Neural progenitor cell (in vitro differentiated cells): Measurements from ENCODE around the gene TPM3. TPM values are rescaled to one million over a fixed set of nuclear protein-coding genes. Genes with fewer than 3 reads are reported as not detected.
"Not testable (repeated sequence)": the region's sequence is repeated elsewhere in the genome, so short reads cannot be mapped to it uniquely, and the experiment has no call there.

ENCODE experiments used
- DNase-seq: peaks from one replicate; pipeline ENCODE4 v3.0.0-alpha.2; 2016; ENCODE audit warnings: low spot score
- H2AFZ ChIP-seq: fragments of 200-600 bp; sonication (generic); replicated peaks from 2 replicates; pipeline ENCODE4 v1.6.1; 2016; ENCODE audit warnings: antibody characterized with exemption
- H3F3A ChIP-seq: fragments of 200-600 bp; sonication (generic); 2 replicates; pipeline ENCODE4 v1.6.1; 2016; ENCODE audit warnings: antibody characterized with exemption, low read depth
- H3K27ac ChIP-seq: fragments of 200-600 bp; sonication (generic); 2 replicates; pipeline ENCODE4 v1.5.1; 2016; ENCODE audit warnings: mild to moderate bottlenecking
- H3K27me3 ChIP-seq: fragments of 200-600 bp; sonication (generic); 2 replicates; pipeline ENCODE4 v1.6.1; 2016; ENCODE audit warnings: mild to moderate bottlenecking, moderate library complexity
- H3K36me3 ChIP-seq: fragments of 200-600 bp; sonication (generic); 2 replicates; pipeline ENCODE4 v1.5.1; 2016
- H3K4me1 ChIP-seq: fragments of 200-600 bp; sonication (generic); 2 replicates; pipeline ENCODE4 v1.6.1; 2016; ENCODE audit warnings: mixed run types
- H3K4me2 ChIP-seq: fragments of 200-600 bp; sonication (generic); 2 replicates; pipeline ENCODE4 v1.6.1; 2016
- H3K4me3 ChIP-seq: fragments of 200-600 bp; sonication (generic); 2 replicates; pipeline ENCODE4 v1.5.1; 2016
- H3K79me2 ChIP-seq: fragments of 200-600 bp; sonication (generic); 2 replicates; pipeline ENCODE4 v1.6.1; 2016; ENCODE audit warnings: low read depth
- H3K9ac ChIP-seq: fragments of 200-600 bp; sonication (generic); 2 replicates; pipeline ENCODE4 v1.6.1; 2016
- H3K9me3 ChIP-seq: fragments of 200-600 bp; sonication (generic); 2 replicates; pipeline ENCODE4 v1.5.1; 2016; ENCODE audit warnings: low read depth
- H4K20me1 ChIP-seq: fragments of 200-600 bp; sonication (generic); 2 replicates; pipeline ENCODE4 v1.6.1; 2016; ENCODE audit warnings: low read depth
- H3K27ac Mint-ChIP-seq: 3 replicates; pipeline ENCODE4 v1.8.0; 2021; ENCODE audit warnings: mixed read lengths
- H3K27me3 Mint-ChIP-seq: 2 replicates; pipeline ENCODE4 v1.8.0; 2022; ENCODE audit warnings: low read depth, mild to moderate bottlenecking, inconsistent platforms, moderate library complexity, mixed read lengths; ENCODE audit not compliant: insufficient read depth
- H3K36me3 Mint-ChIP-seq: 3 replicates; pipeline ENCODE4 v1.8.0; 2021; ENCODE audit warnings: mixed read lengths
- H3K4me1 Mint-ChIP-seq: 3 replicates; pipeline ENCODE4 v1.8.0; 2021; ENCODE audit warnings: mixed read lengths
- H3K4me3 Mint-ChIP-seq: 3 replicates; pipeline ENCODE4 v1.8.0; 2021; ENCODE audit warnings: mild to moderate bottlenecking, moderate library complexity, mixed read lengths
- H3K9me3 Mint-ChIP-seq: 3 replicates; pipeline ENCODE4 v1.8.0; 2020; ENCODE audit warnings: mixed read lengths
- EZH2 ChIP-seq: fragments of 200-600 bp; sonication (generic); IDR thresholded peaks from 2 replicates; pipeline ENCODE4 v1.6.1; 2017; ENCODE audit warnings: antibody characterized with exemption, mild to moderate bottlenecking, moderate library complexity
- EZH2phosphoT487 ChIP-seq: fragments of 200-600 bp; sonication (generic); IDR thresholded peaks from 2 replicates; pipeline ENCODE4 v1.6.1; 2017; ENCODE audit warnings: antibody characterized with exemption
- total RNA-seq: library from RNA; depleted of rRNA; stranded (reverse); fragments of >200 nt; gene quantifications from 2 replicates; pipeline ENCODE4 v1.2.3, GENCODE V29; 2015; ENCODE audit warnings: low replicate concordance
- TF ChIP-seq, protein P1 (sequence below): fragments of 200-600 bp; sonication (generic); IDR thresholded peaks from 2 replicates; pipeline ENCODE4 v1.5.1; 2017; ENCODE audit warnings: antibody characterized with exemption, mild to moderate bottlenecking

Gene TPM3
- total RNA-seq, 1 donor from 2014 or later: 596 TPM

- Mint-ChIP-seq H3K27me3 (peaks cover 2% of the 10 kb centered on the region), H3K36me3 (peaks cover 21% of the 10 kb centered on the region), H3K4me1 (peaks cover 14% of the 10 kb centered on the region), H3K4me3 (no peak overlapping the region), H3K27ac (peak overlapping the region; percentile 85), H3K9me3 (no peaks in the 10 kb centered on the region)
- H3K9ac ChIP-seq: no peak overlapping the region
- no peak overlapping the region for H3K4me2 ChIP-seq
- H3K9me3 ChIP-seq: no peaks in the 10 kb centered on the region
- no peak overlapping the region for H3K27ac ChIP-seq
- no peak overlapping the region for H3K4me3 ChIP-seq
- peaks cover 33% of the 10 kb centered on the region for H3F3A ChIP-seq
- no peaks in the 10 kb centered on the region for H3K27me3 ChIP-seq
- TF ChIP-seq EZH2 (no peak), EZH2phosphoT487 (no peak)
- TF ChIP-seq, protein P1, sequence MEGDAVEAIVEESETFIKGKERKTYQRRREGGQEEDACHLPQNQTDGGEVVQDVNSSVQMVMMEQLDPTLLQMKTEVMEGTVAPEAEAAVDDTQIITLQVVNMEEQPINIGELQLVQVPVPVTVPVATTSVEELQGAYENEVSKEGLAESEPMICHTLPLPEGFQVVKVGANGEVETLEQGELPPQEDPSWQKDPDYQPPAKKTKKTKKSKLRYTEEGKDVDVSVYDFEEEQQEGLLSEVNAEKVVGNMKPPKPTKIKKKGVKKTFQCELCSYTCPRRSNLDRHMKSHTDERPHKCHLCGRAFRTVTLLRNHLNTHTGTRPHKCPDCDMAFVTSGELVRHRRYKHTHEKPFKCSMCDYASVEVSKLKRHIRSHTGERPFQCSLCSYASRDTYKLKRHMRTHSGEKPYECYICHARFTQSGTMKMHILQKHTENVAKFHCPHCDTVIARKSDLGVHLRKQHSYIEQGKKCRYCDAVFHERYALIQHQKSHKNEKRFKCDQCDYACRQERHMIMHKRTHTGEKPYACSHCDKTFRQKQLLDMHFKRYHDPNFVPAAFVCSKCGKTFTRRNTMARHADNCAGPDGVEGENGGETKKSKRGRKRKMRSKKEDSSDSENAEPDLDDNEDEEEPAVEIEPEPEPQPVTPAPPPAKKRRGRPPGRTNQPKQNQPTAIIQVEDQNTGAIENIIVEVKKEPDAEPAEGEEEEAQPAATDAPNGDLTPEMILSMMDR: no peak
- no peak for DNase-seq
- no peaks in the 10 kb centered on the region for H3K4me1 ChIP-seq
- H3K36me3 ChIP-seq: peaks cover 15% of the 10 kb centered on the region
- no peaks in the 10 kb centered on the region for H3K79me2 ChIP-seq
- no peak overlapping the region for H2AFZ ChIP-seq
- H4K20me1 ChIP-seq: peaks cover 3% of the 10 kb centered on the region
These were observed 15.4 kb upstream of the TPM3 start for GRCh38 chr1:154207262-154207661.

DNA sequence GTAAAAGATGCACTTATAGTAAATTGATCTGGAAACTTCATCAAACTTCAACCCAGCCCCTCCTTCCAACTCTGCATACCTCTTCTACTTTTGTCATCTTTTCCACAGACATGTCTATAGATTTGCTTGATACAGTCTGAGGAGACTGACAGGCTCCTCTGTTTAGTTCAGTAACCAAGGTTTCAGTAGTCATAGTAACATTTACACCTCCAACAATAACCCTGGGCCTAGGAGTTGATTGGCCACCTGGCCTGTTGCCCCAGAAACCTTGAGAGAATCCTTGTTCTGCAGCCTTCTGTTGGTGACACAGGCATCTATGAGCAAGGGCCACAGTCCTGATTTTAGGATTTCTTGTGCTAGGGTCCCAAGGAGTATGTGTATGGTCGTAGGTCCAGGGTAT lies 14.3 kb upstream of the TPM3 start, which contains the start of gene CFAP141:
CFAP141 (minus strand) TSS at position 138 of the 400 bp plus-strand sequence; CDS start at position 112, 26 bp downstream.
- Histone ChIP-seq H3K4me2 (no peak within 1 kb of the TSS), H3K4me1 (no peaks in the 10 kb centered on the region), H2AFZ (no peak within 1 kb of the TSS), H3K27me3 (no peaks in the 10 kb centered on the region), H3K79me2 (no peaks in the 10 kb centered on the region), H3K9me3 (no peaks in the 10 kb centered on the region), H3K4me3 (no peak within 1 kb of the TSS), H4K20me1 (peaks cover 3% of the 10 kb centered on the region), H3K27ac (no peak within 1 kb of the TSS), H3F3A (peaks cover 33% of the 10 kb centered on the region), H3K9ac (no peak within 1 kb of the TSS), H3K36me3 (peaks cover 10% of the 10 kb centered on the region)
- H3K27ac Mint-ChIP-seq: peak within 1 kb of the TSS; percentile 91
- no peak for TF ChIP-seq EZH2phosphoT487
- peaks cover 18% of the 10 kb centered on the region for H3K36me3 Mint-ChIP-seq
- DNase-seq: no peak
- H3K4me1 Mint-ChIP-seq: peaks cover 14% of the 10 kb centered on the region
- no peak within 1 kb of the TSS for H3K4me3 Mint-ChIP-seq
- peaks cover 2% of the 10 kb centered on the region for H3K27me3 Mint-ChIP-seq
- H3K9me3 Mint-ChIP-seq: no peaks in the 10 kb centered on the region

- H3K4me1 ChIP-seq, H3K9me3 ChIP-seq, H3K4me3 ChIP-seq, H2AFZ ChIP-seq, H3K4me2 ChIP-seq, H3K36me3 ChIP-seq, H3K4me3 Mint-ChIP-seq, DNase-seq, H3K27ac ChIP-seq, H3K9me3 Mint-ChIP-seq, H3K27me3 ChIP-seq, H3K79me2 ChIP-seq, H4K20me1 ChIP-seq, H3K27me3 Mint-ChIP-seq, H3K9ac ChIP-seq: not testable (repeated sequence)
- peaks cover 18% of the 10 kb centered on the region for H3K36me3 Mint-ChIP-seq
- H3F3A ChIP-seq: peaks cover 33% of the 10 kb centered on the region
- peaks cover 14% of the 10 kb centered on the region for H3K4me1 Mint-ChIP-seq
- peak overlapping the region; percentile 84 for H3K27ac Mint-ChIP-seq
These were observed 13.9 kb upstream of the TPM3 start for GRCh38 chr1:154205778-154206177.

GRCh38 chr1:154199563-154199879 lies 7.6 kb upstream of the TPM3 start:
- Mint-ChIP-seq H3K4me1 (peaks cover 7% of the 10 kb centered on the region), H3K4me3 (no peak overlapping the region), H3K36me3 (no peaks in the 10 kb centered on the region), H3K27me3 (peaks cover 2% of the 10 kb centered on the region), H3K9me3 (no peaks in the 10 kb centered on the region), H3K27ac (no peak overlapping the region)
- H3K9ac ChIP-seq: no peak overlapping the region
- peak overlapping the region; percentile 95 for H2AFZ ChIP-seq
- no peaks in the 10 kb centered on the region for H3K36me3 ChIP-seq
- no peaks in the 10 kb centered on the region for H3K79me2 ChIP-seq
- H3F3A ChIP-seq: peaks cover 5% of the 10 kb centered on the region
- no peak for TF ChIP-seq EZH2phosphoT487
- TF ChIP-seq EZH2: no peak
- TF ChIP-seq, protein P1: no peak
- peaks cover 5% of the 10 kb centered on the region for H3K4me1 ChIP-seq
- no peak overlapping the region for H3K27ac ChIP-seq
- no peaks in the 10 kb centered on the region for H4K20me1 ChIP-seq
- H3K4me3 ChIP-seq: peak overlapping the region; percentile 20
- peak overlapping the region; percentile 54 for H3K4me2 ChIP-seq
- H3K9me3 ChIP-seq: no peaks in the 10 kb centered on the region
- no peak for DNase-seq
- H3K27me3 ChIP-seq: no peaks in the 10 kb centered on the region
